NB4 (cell line): ENCODE data around the gene HIRA.

Source experiments
- DNase-seq: peaks from one replicate; pipeline ENCODE4 v3.0.0; 2010; ENCODE audit warnings: low read depth
- H3K4me3 ChIP-seq: one replicate; pipeline ENCODE4 v1.5.1; 2011; ENCODE audit warnings: mild to moderate bottlenecking, low read depth, low read length, moderate library complexity
- CTCF ChIP-seq: IDR thresholded peaks from one replicate; pipeline ENCODE4 v1.5.1; 2012; ENCODE audit warnings: low read depth, low read length
- MAX ChIP-seq: IDR thresholded peaks from 2 replicates; pipeline ENCODE4 v1.6.1; 2011; ENCODE audit warnings: low read depth, low read length
- MYC ChIP-seq: IDR thresholded peaks from 2 replicates; pipeline ENCODE4 v1.6.1; 2011; ENCODE audit warnings: low read depth, low read length
- POLR2A ChIP-seq: IDR thresholded peaks from 2 replicates; pipeline ENCODE4 v1.6.1; 2011; ENCODE audit warnings: mild to moderate bottlenecking; ENCODE audit not compliant: insufficient read length; ENCODE audit errors: extremely low read depth

Gene HIRA

GRCh38 chr22:19344420-19344819 is 87.1 kb downstream of the HIRA start:
- DNase-seq: no peak
- TF ChIP-seq POLR2A (no peak), MAX (no peak), CTCF (no peak)
- H3K4me3 ChIP-seq: no peak overlapping the region

- H3K4me3 ChIP-seq: no peak overlapping the region
- TF ChIP-seq CTCF (no peak), MAX (no peak), POLR2A (no peak), MYC (no peak)
- DNase-seq: no peak
These were observed 88.1 kb downstream of the HIRA start for GRCh38 chr22:19343470-19343869.

- TF ChIP-seq MYC (no peak), POLR2A (no peak), CTCF (no peak), MAX (no peak)
- DNase-seq: no peak
- no peak overlapping the region for H3K4me3 ChIP-seq
These were observed 90.0 kb downstream of the HIRA start for GRCh38 chr22:19341500-19341899.

GRCh38 chr22:19337137-19337536 is 94.4 kb downstream of the HIRA start:
- TF ChIP-seq POLR2A (no peak), MYC (no peak), MAX (no peak), CTCF (no peak)
- H3K4me3 ChIP-seq: no peak overlapping the region
- no peak for DNase-seq

- no peak overlapping the region for H3K4me3 ChIP-seq
- no peak for TF ChIP-seq MYC
- no peak for TF ChIP-seq CTCF
- no peak for TF ChIP-seq MAX
- no peak for TF ChIP-seq POLR2A
- DNase-seq: no peak
These were observed 95.1 kb downstream of the HIRA start for GRCh38 chr22:19336133-19337075.
